HG03521 (cell line): ENCODE data around the gene CCDC170.

Experiments used
- ATAC-seq: cut with Tn5 transposase; IDR thresholded peaks from one replicate; pipeline ENCODE4 v1.9.1; 2021; ENCODE audit warnings: mild to moderate bottlenecking, moderate library complexity; ENCODE audit not compliant: unreplicated experiment

Gene CCDC170

GRCh38 chr6:151651639-151652038, 157.8 kb downstream of the CCDC170 start:
- no peak for ATAC-seq

GRCh38 chr6:151652325-151652724, 158.5 kb downstream of the CCDC170 start:
- no peak for ATAC-seq

- ATAC-seq, result no peak
Observed at GRCh38 chr6:151655099-151655498, 161.3 kb downstream of the CCDC170 start.

GRCh38 chr6:151656392-151656791, 162.6 kb downstream of the CCDC170 start:
- no peak for ATAC-seq

- no peak for ATAC-seq
Observed at GRCh38 chr6:151658091-151658490, 164.3 kb downstream of the CCDC170 start.

GRCh38 chr6:151659212-151659611, 165.4 kb downstream of the CCDC170 start:
- ATAC-seq, result no peak

- ATAC-seq, result no peak
Observed at GRCh38 chr6:151661509-151661908, 167.7 kb downstream of the CCDC170 start.

- ATAC-seq, result no peak
Observed at GRCh38 chr6:151661928-151662327, 168.1 kb downstream of the CCDC170 start.

- ATAC-seq, result no peak
Observed at GRCh38 chr6:151663559-151663958, 169.7 kb downstream of the CCDC170 start.

- no peak for ATAC-seq
Observed at GRCh38 chr6:151664390-151664789, 170.6 kb downstream of the CCDC170 start.

GRCh38 chr6:151665329-151665728, 171.5 kb downstream of the CCDC170 start:
- ATAC-seq, result no peak

GRCh38 chr6:151666526-151666925, 172.7 kb downstream of the CCDC170 start:
- ATAC-seq, result no peak

- no peak for ATAC-seq
Observed at GRCh38 chr6:151669208-151669560, 175.4 kb downstream of the CCDC170 start.

GRCh38 chr6:151670116-151670515, 176.3 kb downstream of the CCDC170 start:
- ATAC-seq, result no peak
